HT-29 (cell line): ENCODE results near the gene SESN1. TPM values are rescaled to one million over a fixed set of nuclear protein-coding genes. Genes with fewer than 3 reads are reported as not detected.

Source experiments
- DNase-seq: peaks from one replicate; pipeline ENCODE4 v3.0.0-alpha.2; 2015; ENCODE audit warnings: low spot score
- total RNA-seq: library from RNA; depleted of rRNA; stranded (reverse); fragments of >200 nt; shearing (Covaris generic); gene quantifications from 2 replicates; pipeline ENCODE4 v1.2.3, GENCODE V29; 2014

SESN1 gene
- total RNA-seq, 1 experiment from 2014 or later = 11.9 TPM

- DNase-seq = no peak
Measured at GRCh38 chr6:109029313-109029712, 65.3 kb downstream of the SESN1 start.

- no peak for DNase-seq
Measured at GRCh38 chr6:109028439-109028838, 66.2 kb downstream of the SESN1 start.

- no peak for DNase-seq
Measured at GRCh38 chr6:109027964-109028363, 66.7 kb downstream of the SESN1 start.

GRCh38 chr6:109025639-109026038 lies 69.0 kb downstream of the SESN1 start:
- DNase-seq = no peak

- no peak for DNase-seq
Measured at GRCh38 chr6:109024784-109025183, 69.9 kb downstream of the SESN1 start.

GRCh38 chr6:109024368-109024767 lies 70.3 kb downstream of the SESN1 start:
- no peak for DNase-seq

- DNase-seq = no peak
Measured at GRCh38 chr6:109023356-109023925, 71.2 kb downstream of the SESN1 start.

GRCh38 chr6:109021870-109022269 lies 72.8 kb downstream of the SESN1 start:
- DNase-seq = no peak

GRCh38 chr6:109019911-109020310 lies 74.7 kb downstream of the SESN1 start:
- no peak for DNase-seq

- no peak for DNase-seq
Measured at GRCh38 chr6:109015176-109015575, 79.5 kb downstream of the SESN1 start.

GRCh38 chr6:109014606-109015005 lies 80.0 kb downstream of the SESN1 start:
- DNase-seq = no peak

GRCh38 chr6:109013656-109014305 lies 80.9 kb downstream of the SESN1 start:
- DNase-seq = no peak

- no peak for DNase-seq
Measured at GRCh38 chr6:109010705-109011102, 83.9 kb downstream of the SESN1 start.

- peak; percentile 32 for DNase-seq
Measured at GRCh38 chr6:109009962-109010704, 84.5 kb downstream of the SESN1 start.

- DNase-seq = peak; percentile 94
Measured at GRCh38 chr6:109009236-109009961, 85.2 kb downstream of the SESN1 start.

GRCh38 chr6:109008537-109009235 lies 86.0 kb downstream of the SESN1 start:
- DNase-seq = peak; percentile 62

GRCh38 chr6:109008054-109008453 lies 86.6 kb downstream of the SESN1 start:
- no peak for DNase-seq

- DNase-seq = no peak
Measured at GRCh38 chr6:109007521-109007920, 87.1 kb downstream of the SESN1 start.

- no peak for DNase-seq
Measured at GRCh38 chr6:109006818-109007217, 87.8 kb downstream of the SESN1 start.

- DNase-seq = no peak
Measured at GRCh38 chr6:109002882-109003281, 91.8 kb downstream of the SESN1 start.

- DNase-seq = no peak
Measured at GRCh38 chr6:109002051-109002697, 92.5 kb downstream of the SESN1 start.
